OCI-LY1 (cell line): Measurements from ENCODE around the gene MPP1.

ENCODE experiments used
- CTCF ChIP-seq: fragments of 200-600 bp; sonication (generic), shearing (Covaris generic); IDR thresholded peaks from 2 replicates; pipeline ENCODE4 v1.5.1; 2017; ENCODE audit warnings: mild to moderate bottlenecking, antibody characterized with exemption, low read length, moderate library complexity, mixed read lengths
- EZH2 ChIP-seq: fragments of 200-600 bp; sonication (generic), shearing (Covaris generic); IDR thresholded peaks from 2 replicates; pipeline ENCODE4 v1.8.0; 2017; ENCODE audit warnings: borderline replicate concordance, mixed run types, mild to moderate bottlenecking, antibody characterized with exemption, low read length, moderate library complexity, mixed read lengths

DNA sequence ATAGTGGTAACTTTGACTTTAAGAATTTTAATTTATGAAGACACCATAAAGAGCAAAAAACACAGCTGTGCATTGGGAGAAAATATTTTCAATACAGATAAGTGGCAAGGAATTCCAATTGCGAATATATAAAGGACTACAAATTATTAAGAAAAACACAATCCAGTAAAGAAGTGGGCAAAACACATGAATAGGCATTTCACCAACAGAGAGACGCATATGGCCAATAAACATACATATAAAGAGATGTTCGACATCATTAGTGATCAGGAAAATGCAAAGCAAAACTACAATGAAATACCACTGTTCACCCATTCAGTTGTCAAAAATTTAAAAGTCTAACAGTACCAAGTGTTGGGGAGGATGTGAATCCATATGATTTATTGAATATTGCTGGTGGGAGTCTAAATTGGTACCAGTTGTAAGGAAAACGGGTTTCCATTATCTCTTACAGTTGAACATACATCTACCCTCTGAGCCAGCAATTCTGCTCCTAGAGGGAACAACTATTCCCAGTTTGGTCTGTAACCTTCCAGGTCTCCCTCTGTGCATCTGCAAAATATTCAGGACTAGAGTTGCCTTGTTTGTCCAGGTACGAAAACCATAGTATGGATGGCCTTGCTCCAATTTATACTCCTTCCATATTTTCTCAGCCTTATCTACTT, 1.7 kb upstream of the MPP1 start:
- no peak for TF ChIP-seq CTCF
- no peak for TF ChIP-seq EZH2
